Neural crest cell (in vitro differentiated cells): ENCODE data around the gene POLR3E. TPM values are rescaled to one million over a fixed set of nuclear protein-coding genes. Genes with fewer than 3 reads are reported as not detected.

Source experiments
- DNase-seq: peaks from one replicate; pipeline ENCODE4 v3.0.0; 2021; ENCODE audit warnings: low read depth, mixed read lengths, low spot score
- H3K27ac Mint-ChIP-seq: one replicate; pipeline ENCODE4 v1.8.0; 2021; ENCODE audit warnings: mild to moderate bottlenecking, mixed read lengths; ENCODE audit not compliant: unreplicated experiment
- H3K27me3 Mint-ChIP-seq: 2 replicates; pipeline ENCODE4 v1.8.0; 2021; ENCODE audit warnings: low read depth, mild to moderate bottlenecking, mixed read lengths
- H3K36me3 Mint-ChIP-seq: 2 replicates; pipeline ENCODE4 v1.8.0; 2021; ENCODE audit warnings: low read depth, mild to moderate bottlenecking, mixed read lengths
- H3K4me1 Mint-ChIP-seq: 2 replicates; pipeline ENCODE4 v1.8.0; 2021; ENCODE audit warnings: mixed read lengths
- H3K4me3 Mint-ChIP-seq: one replicate; pipeline ENCODE4 v1.8.0; 2021; ENCODE audit warnings: mild to moderate bottlenecking, mixed read lengths
- H3K9me3 Mint-ChIP-seq: 2 replicates; pipeline ENCODE4 v1.8.0; 2021; ENCODE audit warnings: mixed read lengths
- long read RNA-seq: library from polyadenylated mRNA; unstranded; transcript quantifications from one replicate; pipeline ENCODE4 v2.0.0, GENCODE V29; 2020
- total RNA-seq: library from RNA; stranded (reverse); gene quantifications from 2 replicates; pipeline ENCODE4 v1.2.1, GENCODE V29; 2021
- TF ChIP-seq, protein P1 (sequence below): fragments of 200-600 bp; sonication (generic); conservative IDR thresholded peaks from 2 replicates; pipeline ENCODE4 v1.5.0; 2021; ENCODE audit warnings: antibody characterized with exemption, mild to moderate bottlenecking

Gene POLR3E, protein sequence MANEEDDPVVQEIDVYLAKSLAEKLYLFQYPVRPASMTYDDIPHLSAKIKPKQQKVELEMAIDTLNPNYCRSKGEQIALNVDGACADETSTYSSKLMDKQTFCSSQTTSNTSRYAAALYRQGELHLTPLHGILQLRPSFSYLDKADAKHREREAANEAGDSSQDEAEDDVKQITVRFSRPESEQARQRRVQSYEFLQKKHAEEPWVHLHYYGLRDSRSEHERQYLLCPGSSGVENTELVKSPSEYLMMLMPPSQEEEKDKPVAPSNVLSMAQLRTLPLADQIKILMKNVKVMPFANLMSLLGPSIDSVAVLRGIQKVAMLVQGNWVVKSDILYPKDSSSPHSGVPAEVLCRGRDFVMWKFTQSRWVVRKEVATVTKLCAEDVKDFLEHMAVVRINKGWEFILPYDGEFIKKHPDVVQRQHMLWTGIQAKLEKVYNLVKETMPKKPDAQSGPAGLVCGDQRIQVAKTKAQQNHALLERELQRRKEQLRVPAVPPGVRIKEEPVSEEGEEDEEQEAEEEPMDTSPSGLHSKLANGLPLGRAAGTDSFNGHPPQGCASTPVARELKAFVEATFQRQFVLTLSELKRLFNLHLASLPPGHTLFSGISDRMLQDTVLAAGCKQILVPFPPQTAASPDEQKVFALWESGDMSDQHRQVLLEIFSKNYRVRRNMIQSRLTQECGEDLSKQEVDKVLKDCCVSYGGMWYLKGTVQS
- 68.0 and 73.5 TPM in 2 replicates for total RNA-seq
- long read RNA-seq, transcript POLR3E-201 (21 exons, 3,697 nt): major isoform, 23 of 42 reads
- long read RNA-seq, partial matches to known transcripts: 6 of 42 reads
- long read RNA-seq, other reads (novel, unspliced or antisense): 8 of 42 reads

DNA sequence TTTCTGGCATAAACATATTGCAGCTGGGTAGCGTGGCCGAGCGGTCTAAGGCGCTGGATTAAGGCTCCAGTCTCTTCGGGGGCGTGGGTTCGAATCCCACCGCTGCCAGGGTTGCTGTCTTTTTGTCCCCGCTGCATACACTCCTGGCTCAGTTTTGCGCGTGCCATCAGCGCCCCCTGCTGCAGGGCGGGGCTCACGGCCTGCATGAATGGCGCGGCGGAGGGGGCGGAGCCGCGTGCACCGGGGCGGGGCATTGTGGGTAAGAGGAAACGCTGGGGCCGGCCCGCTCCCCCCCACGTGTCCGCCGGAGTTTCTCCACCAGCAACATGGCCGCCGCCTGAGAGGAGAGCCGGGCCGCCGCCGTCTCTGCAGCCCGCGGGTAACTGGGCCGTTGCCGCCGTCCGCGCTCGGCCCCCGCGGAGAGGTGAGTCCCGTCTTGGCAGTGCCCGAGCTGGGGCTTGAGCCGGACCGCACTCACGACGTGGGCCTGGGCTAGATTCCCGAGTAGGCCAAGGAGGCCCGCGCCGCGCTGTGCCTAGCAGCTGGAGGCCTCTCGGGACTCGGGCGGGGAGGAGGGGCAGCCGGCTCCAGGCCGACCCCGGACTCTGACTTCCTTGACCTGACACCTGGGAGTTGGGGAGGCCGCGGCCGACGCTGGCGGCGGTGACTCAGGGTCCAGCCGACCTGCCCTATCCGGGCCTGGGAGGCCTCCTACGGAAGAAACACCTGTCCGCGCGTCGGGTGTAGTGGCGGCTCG lies at the start of gene POLR3E:
POLR3E (plus strand) TSS at position 296 of the 757 bp plus-strand sequence. CDS start 5,560 bp downstream, outside the sequence.
- Mint-ChIP-seq H3K27ac (peak within 1 kb of the TSS; percentile 97), H3K4me3 (peak within 1 kb of the TSS; percentile 99), H3K9me3 (peaks cover 3% of the 10 kb centered on the region), H3K4me1 (peaks cover 38% of the 10 kb centered on the region), H3K27me3 (peaks cover 18% of the 10 kb centered on the region), H3K36me3 (peaks cover 11% of the 10 kb centered on the region)
- DNase-seq: peak; percentile 100
- TF ChIP-seq, protein P1, sequence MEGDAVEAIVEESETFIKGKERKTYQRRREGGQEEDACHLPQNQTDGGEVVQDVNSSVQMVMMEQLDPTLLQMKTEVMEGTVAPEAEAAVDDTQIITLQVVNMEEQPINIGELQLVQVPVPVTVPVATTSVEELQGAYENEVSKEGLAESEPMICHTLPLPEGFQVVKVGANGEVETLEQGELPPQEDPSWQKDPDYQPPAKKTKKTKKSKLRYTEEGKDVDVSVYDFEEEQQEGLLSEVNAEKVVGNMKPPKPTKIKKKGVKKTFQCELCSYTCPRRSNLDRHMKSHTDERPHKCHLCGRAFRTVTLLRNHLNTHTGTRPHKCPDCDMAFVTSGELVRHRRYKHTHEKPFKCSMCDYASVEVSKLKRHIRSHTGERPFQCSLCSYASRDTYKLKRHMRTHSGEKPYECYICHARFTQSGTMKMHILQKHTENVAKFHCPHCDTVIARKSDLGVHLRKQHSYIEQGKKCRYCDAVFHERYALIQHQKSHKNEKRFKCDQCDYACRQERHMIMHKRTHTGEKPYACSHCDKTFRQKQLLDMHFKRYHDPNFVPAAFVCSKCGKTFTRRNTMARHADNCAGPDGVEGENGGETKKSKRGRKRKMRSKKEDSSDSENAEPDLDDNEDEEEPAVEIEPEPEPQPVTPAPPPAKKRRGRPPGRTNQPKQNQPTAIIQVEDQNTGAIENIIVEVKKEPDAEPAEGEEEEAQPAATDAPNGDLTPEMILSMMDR: peak; percentile 92

DNA sequence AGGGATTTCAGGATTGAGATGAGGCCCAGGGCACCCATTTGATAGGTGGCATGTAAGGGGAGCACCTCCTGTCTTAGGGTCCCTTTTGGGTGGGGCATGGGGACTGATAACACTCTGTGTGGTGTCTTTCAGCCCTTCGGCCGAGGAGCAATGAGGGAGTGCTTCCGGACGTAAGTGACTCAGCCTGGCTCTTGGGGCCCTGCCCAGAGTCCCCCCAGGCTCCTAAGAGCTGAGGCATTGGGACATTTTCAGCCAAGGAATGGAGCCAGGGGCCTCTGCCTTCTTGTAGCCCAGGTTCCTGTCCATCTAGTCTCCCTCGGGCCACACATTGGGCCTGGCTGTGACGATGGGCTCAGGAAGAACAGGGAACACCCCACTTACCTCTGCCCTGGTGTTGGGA lies 46.7 kb upstream of the POLR3E start:
- H3K27ac Mint-ChIP-seq: no peak overlapping the region
- no peak overlapping the region for H3K4me3 Mint-ChIP-seq
- H3K36me3 Mint-ChIP-seq: peaks cover 11% of the 10 kb centered on the region
- DNase-seq: no peak
- H3K4me1 Mint-ChIP-seq: no peaks in the 10 kb centered on the region
- H3K9me3 Mint-ChIP-seq: peaks cover 3% of the 10 kb centered on the region
- no peaks in the 10 kb centered on the region for H3K27me3 Mint-ChIP-seq
- TF ChIP-seq, protein P1: no peak

DNA sequence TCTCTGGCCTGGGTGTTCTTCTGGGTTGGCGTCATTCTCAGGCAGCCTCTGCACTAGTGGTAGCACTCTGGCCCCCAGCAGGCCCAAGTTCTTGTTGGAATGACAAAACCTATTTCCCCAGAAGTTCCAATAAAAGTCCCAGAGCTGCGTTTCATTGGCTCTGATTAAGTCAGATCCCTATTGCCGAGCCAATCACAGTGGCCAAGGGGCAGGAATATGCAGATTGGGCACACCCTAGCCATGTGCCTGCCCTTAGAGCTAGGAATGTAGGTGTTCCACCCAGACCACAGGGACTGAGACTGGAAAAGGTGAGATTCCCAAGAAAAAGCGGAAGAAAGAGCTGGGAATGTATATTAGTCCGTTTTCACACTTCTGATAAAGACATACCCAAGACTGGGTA lies 44.9 kb upstream of the POLR3E start:
- Mint-ChIP-seq H3K4me1 (no peaks in the 10 kb centered on the region), H3K4me3 (no peak overlapping the region), H3K27me3 (no peaks in the 10 kb centered on the region), H3K9me3 (peaks cover 3% of the 10 kb centered on the region), H3K36me3 (peaks cover 11% of the 10 kb centered on the region), H3K27ac (no peak overlapping the region)
- no peak for DNase-seq
- TF ChIP-seq, protein P1: no peak

DNA sequence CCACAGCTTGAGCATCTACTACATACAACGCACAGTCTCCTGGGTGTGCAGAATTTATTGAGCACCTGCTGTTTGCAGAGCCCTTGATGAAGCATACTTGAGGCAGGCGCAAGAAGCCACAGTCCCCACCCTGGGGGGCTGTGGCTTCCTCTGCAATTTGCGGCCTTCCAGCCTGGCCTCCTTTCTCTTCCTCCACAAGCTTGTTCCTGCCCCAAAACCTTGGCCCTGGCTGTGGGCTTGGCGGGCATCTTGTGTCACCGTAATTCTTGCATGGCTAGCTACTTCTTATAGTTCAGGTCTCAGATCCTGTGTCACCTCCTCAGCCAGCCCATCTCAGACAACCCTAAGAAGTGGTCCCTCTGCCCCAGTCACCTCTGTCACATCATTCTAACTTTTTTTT lies 43.9 kb upstream of the POLR3E start:
- H3K4me3 Mint-ChIP-seq: no peak overlapping the region
- H3K27me3 Mint-ChIP-seq: no peaks in the 10 kb centered on the region
- TF ChIP-seq, protein P1: no peak
- H3K4me1 Mint-ChIP-seq: no peaks in the 10 kb centered on the region
- H3K27ac Mint-ChIP-seq: no peak overlapping the region
- H3K36me3 Mint-ChIP-seq: peaks cover 16% of the 10 kb centered on the region
- no peak for DNase-seq
- peaks cover 3% of the 10 kb centered on the region for H3K9me3 Mint-ChIP-seq

DNA sequence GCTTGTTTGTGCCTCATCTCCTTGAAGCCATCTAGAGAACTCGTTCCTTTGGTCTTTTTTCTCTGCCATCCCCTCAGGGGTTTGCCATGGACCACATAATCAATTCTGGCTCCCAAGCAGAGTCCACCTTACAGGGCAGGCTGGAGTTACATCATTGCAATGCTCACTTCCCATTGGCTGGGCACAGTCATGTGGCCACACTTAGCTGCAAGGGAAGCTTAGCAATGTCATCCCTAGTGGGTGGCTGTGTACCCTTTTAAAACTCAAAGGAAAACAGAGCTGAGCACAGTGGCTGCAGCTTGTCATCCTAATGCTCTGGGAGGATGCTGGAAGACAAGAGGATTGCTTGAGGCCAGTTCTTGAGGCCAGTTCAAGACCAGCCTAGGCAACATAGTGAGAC lies 41.9 kb upstream of the POLR3E start:
- Mint-ChIP-seq H3K4me3 (no peak overlapping the region), H3K4me1 (peaks cover 4% of the 10 kb centered on the region), H3K27me3 (no peaks in the 10 kb centered on the region), H3K27ac (no peak overlapping the region), H3K36me3 (peaks cover 29% of the 10 kb centered on the region), H3K9me3 (peaks cover 3% of the 10 kb centered on the region)
- no peak for DNase-seq
- TF ChIP-seq, protein P1: no peak
